Muscle of back (tissue), 11 donors: ENCODE measurements around the gene CAMK2N2. TPM values are rescaled to one million over a fixed set of nuclear protein-coding genes. Genes with fewer than 3 reads are reported as not detected.
A peak's percentile ranks its signal among the peaks of the same experiment; 100 is the strongest.

Experiments used
- DNase-seq, 3 donors: peaks; one replicate each; pipeline versions ENCODE4 v3.0.0 to v3.0.0-alpha.2; 2013
- polyA plus RNA-seq, 10 donors: library from polyadenylated mRNA; unstranded; fragments of 120-200 nt; gene quantifications; one replicate each; pipeline ENCODE4 v1.2.1, GENCODE V29; 2013; ENCODE audit not compliant: insufficient read length in 10 of 10

The CAMK2N2 gene
- polyA plus RNA-seq, 10 donors = 0.10 to 0.22 (median 0.13) TPM; not detected in 6

DNA sequence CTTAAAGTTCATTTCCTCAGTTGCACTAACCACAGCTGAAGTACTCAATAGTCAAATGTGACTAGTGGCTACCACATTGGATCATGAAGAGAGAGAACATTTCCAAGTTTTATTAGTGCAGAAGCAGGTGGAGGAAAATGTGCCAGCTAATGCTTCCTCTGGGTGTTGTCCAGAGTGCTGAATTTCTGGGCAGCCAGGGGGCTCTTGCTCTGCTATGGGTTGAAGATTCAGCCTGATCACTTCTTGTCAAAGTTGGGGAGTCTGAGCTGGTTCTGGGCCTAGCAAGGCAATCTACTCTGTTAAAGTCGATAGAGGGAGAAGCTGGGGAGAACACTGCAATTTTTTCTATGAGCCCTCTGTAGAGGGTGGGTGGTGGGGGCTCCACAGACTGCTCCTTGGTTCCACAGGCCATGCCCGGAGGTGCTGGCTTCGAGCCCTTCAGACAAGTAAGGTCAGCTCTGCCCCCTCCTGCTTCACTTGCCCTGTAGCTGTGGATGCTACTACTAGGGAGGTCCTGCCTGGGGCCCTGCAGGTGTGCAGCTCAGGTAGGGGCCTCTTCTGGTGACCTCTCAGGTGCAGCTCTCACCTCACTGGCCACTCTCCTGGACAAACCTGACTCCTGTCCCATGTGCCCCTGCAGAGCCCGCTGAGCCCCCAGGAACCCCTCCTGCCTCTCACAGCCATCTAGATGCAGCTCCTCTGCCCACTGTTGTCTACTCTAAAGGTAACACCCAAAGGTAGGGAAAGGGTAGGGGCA is 20.8 kb downstream of the CAMK2N2 start:
- DNase-seq = peak in 2 of 3 donors; percentile 40 to 60

DNA sequence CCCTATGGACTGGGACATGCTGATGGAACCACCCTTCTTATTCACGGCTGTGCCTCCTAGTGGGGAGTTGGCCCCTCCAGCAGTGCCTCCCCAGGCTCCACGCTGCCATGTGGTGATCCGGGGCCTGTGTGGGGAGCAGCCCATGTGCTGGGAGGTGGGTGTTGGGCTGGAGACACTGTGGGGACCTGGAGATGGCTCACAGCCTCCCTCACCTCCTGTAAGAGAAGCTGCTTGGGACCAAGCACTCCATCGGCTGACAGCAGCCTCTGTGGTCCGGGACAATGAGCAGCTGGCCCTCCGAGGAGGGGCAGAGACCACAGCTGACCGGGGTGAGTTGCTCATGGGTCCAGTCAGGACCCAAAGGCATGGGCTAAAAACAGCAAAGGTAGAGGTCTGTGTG is 21.6 kb downstream of the CAMK2N2 start:
- DNase-seq = no peak

DNA sequence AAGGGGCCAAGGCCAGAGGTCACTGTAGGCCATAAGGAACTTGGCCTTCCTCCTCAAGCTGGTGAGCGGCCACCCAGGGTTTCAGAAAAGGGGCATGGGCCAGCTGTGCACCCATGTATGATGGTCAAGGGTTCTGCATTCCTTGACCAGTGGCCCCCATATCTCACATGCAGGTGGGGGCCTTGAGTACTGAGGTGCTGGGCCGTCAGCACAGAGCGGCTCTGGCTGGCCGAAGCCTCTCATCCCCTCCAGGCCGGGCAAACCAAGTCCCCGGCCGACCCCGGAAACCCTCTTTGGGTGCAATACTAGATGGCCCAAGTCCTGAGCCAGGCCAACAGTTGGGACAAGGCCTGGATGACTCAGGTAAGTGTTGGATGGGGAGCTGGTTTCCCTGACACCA is 22.1 kb downstream of the CAMK2N2 start:
- no peak for DNase-seq

DNA sequence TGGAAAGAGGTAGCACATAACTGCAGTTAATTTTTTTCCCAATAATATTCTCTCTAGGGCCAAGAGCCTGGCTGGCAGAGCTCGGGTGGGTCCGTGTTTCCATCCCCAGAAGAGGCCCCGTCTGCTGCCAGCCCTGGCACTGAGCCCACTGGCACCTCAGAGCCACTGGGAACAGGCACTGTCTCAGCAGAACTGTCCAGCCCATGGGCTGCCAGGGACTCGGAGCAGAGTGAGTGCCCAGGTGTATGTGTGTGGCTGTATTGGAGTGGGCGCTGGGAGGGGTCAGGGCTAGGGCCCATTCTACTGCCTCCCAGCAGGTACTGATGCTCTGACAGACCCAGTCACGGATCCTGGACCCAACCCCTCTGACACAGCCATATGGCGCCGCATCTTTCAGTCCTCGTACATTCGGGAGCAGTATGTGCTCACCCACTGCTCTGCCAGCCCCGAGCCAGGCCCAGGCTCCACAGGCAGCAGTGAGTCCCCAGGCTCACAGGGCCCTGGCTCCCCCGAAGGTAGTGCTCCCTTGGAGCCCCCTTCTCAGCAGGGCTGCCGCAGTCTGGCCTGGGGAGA is 23.0 kb downstream of the CAMK2N2 start:
- no peak for DNase-seq

DNA sequence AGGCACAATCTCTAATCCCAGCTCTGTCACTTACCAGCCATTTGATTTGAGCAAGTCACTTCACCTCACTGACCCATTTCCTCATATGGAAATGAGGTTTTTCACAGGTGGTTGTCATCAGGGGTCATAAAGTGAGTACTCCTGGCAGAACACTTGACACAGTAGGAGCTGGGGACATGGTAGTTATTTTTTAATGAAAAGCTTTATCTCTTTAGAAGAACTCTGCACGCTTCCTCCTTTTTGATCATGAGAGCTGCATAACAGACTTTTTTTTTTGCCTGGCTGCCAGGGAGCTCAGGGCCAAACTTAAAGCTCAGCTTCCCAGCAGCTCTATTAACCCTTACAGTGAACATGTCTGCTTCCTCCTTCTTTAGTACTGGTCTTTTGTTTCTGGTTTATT is 23.5 kb downstream of the CAMK2N2 start:
- DNase-seq = no peak

DNA sequence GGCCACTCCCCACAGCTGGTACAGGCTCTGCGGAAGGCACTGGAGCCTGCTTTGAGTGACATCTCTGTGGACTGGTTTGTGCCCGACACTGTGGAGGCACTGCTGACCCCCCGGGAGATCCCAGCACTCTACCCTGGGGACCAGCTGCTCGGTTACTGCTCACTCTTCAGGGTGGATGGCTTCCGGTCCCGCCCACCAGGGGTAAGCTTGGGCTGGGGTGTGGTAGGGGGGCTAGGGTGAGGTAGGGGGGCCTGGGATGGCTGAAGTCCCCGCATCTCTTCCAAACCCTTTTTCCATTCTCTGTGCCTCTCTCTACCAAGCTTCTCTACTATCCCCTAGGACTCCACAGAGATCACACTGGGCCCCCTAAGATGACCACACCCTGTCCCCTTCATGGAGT is 24.1 kb downstream of the CAMK2N2 start:
- DNase-seq = no peak

DNA sequence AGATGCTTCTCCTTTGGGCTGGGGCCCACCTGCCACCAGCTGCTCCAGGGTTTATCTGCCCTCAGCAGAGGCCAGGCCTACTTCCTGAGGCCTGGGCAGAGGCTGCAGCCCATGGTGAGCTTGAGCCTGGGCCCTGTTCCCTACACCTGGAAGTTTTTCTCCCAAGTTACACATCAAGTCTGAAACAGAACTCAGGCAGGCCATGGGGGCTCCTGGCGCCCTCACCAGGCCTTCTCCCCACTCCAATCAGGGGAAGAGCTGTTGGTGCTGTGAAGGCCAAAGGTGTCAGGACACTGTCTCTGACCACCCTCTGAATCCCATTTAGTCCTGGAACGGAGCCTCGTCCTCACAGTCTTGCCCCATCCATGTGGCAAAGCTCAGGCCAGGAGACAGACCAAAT is 24.7 kb downstream of the CAMK2N2 start:
- DNase-seq = no peak

DNA sequence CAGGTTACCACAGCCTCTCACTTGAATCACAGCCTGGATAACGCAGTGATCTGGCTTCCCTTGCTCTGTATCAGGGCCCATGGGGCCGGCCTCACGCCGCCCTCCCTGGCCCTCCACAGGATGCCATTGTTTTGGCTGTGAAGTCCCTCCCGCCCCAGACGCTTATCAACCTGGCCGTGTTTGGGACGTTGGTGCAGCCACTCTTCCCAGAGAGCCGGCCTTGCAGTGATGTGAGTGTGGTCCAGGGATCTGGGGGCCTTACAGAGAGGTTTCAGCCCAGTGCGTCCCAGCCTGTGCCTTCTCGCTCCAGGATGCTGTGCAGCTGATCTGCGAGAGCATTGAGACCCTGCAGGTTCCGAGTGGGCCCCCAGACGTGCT is 25.3 kb downstream of the CAMK2N2 start:
- no peak for DNase-seq

DNA sequence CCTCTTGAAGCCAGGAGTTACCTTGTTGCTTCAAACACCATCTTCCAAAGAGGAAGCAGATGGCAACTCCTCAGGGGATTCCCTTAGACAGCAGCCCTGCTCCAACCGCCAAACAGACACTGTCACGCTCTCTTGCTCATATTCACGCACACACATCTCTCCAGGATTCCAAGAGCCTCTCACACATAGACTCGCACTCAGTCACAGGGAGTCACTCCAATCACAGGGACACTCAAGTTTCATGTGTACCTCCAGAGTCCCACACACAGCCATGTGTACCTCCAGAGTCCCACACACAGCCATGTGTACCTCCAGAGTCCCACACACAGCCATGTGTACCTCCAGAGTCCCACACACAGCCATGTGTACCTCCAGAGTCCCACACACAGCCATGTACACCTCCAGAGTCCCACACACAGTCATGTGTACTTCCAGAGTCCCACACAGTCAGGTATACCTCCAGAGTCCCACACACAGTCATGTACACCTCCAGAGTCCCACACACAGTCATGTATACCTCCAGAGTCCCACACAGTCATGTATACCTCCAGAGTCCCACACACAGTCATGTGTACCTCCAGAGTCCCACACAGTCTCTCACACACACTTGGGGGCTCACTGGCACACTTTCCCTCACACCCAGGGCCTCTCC is 25.8 kb downstream of the CAMK2N2 start:
- no peak for DNase-seq

DNA sequence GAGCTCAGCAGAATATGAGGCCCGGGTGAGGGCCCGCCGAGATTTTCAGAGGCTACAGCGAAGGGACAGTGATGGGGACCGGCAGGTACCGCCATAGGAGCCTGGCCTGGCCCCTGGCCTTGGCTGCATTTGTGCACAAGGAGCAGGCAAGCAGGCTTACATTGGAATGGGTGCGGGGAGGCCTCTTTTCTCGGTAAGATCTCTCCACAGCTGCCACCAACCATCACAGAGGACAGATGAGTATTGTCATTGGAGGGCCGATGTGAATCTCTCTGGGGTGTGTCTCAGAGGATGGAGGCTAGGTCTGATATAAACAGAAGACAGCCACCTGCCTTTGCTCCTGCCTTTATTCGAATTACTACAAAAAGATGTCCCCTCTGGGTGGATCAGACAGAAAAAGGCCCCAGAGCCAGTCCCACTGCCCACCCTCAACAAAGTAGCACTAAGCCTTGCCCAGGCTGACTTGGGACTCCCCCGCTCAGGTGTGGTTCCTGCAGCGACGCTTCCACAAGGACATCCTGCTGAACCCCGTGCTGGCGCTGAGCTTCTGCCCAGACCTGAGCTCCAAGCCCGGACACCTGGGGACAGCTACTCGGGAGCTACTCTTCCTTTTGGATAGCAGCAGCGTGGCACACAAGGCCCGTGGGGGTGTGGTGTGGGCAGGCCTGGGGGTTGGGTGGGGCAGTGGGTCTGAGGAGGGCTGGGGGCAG is 26.5 kb downstream of the CAMK2N2 start:
- no peak for DNase-seq

DNA sequence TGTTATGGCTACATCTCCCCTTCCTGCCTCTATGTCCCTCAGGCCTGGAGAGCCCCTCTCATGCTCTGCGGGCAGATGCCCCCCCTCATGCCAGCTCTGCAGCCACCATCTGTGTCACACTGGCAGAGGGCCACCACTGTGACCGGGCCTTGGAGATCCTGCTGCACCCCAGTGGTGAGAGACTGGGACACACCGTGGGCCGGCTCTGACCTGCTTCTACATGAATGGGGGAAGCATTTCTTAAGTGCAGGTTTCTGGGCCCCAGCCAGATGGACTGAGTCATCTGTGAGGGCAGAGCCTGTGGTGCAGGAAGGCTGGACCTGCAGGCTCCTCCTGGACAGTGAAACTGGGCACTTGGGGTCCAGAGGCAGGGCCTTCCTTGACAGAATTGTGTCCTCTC is 27.1 kb downstream of the CAMK2N2 start:
- DNase-seq = no peak

DNA sequence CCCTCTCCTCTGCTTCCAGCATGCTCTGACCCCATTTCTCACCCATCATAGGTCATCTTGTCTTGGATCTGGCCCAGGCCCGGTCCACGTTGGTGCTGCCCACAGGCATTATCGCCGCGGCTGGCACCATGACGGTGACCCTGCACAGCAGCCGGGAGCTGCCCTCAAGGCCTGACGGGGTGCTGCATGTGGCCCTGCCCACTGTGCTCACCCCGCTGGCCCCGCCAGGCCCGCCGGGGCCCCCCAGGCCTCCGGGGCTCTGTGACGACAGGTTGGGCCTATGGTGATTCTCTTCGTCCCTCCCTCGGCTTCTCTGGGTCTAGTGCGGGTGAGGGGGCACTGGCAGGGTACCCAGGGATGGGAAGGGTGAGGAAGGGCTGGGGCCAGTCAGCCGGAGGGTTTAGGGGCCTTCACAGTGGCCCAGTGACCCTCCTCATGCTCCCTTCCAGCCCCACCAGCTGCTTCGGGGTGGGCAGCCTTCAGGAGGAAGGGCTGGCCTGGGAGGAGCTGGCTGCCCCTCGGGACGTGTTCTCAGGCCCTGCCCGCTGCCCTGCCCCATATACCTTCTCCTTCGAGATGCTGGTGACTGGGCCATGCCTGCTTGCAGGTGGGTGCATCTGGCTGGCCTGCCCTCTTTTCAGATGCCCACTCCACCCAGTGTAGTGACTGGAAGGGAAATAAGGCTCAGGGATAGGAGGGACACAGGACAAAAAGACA is 28.1 kb downstream of the CAMK2N2 start:
- DNase-seq = no peak

DNA sequence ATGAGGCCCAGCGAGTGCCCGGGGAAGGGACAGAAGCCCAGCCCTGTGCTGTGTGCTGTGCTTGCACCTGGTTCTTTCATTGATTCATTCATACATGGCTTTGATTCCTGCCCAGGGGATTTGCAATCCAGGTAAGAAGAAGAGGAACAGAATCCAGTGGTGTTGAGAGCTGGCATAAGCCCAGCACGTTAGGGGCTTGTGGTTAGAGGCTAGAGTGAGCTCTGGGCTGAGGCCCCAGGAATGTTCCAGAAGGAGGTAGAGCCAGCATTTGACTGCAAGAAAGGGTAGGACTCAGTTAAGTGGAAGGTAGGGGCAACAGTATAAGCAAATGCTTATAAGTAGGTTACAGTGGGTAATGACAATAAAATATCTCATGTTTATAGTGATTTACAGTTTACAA is 29.7 kb downstream of the CAMK2N2 start:
- no peak for DNase-seq

DNA sequence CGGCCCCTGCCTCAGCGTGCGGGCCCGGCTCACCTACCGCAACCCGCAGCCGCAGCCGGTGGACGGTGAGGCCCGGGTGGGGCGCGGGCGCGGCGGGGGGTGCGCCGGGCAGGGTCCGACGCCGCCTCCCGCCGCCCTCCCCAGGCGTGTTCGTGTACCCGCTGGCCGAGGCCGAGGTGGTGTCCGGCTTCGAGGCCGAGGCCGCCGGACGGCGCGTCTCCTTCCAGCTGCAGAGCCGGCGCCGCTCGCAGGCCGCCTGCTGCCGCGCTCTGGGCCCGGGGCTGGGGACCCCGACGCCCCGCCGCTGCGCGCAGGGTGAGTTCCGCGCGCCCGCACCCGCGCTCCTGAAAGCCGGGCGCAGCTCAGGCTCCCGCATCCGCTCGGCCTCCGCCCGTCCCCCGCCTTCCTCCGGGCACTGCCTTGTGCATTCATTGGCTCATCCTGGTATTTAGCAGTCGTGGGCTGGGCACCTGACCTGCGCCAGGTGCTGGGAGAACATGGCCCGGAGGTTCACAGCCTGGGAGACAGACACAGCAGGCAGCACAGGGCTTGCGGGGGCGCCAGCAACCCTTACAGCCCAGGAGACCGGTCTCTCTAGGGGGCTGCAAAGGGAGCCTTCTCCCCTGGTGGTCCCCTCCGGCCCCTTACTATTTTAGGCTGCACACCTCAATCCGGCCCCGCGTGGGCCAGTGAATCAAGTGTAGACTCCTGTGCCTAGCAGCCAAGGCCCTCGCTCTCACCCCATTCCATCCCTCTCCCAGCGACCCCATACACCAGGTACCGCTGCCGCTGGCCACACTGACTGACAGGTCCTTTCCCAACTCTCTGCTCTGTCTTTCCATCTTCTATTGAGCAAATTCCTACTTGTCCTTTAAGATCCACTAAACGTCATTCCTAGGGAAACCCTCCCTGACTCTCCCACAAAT is 30.5 kb downstream of the CAMK2N2 start:
- peak in 1 of 3 donors; percentile 7 for DNase-seq

DNA sequence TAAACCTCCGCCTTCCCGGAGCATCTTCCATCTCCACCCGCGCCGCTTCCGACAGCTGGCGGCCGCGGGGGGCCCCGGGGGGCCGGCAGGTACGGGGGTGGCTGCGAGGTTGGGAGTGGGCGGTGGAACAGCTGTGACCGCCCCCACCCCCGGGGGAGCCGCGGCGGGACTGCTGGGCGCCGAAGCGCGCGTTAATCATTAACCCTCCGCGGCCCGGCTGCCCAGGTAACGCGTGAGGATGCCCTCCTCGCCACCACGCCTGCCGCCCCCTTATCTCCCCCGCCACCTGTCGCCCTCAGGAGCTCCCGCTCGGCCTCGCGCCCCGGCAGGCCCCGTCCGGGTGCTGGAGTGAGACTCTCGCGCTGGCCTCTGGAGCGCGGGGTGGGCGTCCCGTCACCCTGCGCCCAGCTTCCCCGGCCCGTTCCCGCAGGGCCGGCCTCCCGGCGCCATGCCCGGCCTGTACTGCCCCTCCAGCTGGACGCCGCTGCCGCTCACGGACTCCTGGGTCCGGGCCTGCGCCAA is 31.2 kb downstream of the CAMK2N2 start:
- DNase-seq = peak in 1 of 3 donors; percentile 7

DNA sequence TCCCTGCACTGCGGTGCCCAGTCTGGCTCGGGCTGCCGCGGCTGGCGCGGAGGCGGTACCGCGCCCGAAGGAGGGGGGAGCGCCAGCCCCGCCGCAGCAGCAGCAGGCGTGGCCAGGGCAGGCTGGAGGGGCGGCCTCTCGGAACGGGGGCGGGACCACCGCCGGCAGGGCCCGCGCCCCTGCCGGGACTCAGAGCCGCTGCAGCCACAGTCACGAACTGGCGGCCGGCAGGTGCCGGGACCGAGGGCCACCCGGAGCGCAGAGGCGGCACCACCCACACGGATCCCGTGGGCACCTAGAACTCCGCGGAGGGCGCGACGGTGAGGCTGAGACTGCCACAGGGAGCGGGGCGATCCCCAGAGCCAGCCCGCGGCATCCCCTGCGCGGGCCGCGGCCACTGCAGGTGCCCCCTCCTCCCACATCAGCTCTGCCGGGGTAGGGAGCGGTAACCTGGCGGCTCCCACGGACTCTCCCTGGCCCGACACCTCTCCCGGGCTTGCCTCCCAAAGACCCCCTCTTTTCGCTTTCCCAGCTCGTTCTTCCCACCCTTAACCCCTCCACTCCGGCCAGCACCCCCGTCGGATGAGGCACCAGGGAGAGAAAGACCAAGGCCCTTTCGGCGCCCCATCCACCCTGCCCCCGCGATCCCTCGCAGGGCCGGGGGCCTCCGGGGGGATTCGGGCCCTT is 31.8 kb downstream of the CAMK2N2 start, which contains the start of gene VWA5B2:
Gene VWA5B2, plus strand, starts transcription at position 192 of the 687 bp plus-strand sequence. CDS start 944 bp downstream, outside the sequence.
- peak in 2 of 3 donors; percentile 42 to 68 for DNase-seq

DNA sequence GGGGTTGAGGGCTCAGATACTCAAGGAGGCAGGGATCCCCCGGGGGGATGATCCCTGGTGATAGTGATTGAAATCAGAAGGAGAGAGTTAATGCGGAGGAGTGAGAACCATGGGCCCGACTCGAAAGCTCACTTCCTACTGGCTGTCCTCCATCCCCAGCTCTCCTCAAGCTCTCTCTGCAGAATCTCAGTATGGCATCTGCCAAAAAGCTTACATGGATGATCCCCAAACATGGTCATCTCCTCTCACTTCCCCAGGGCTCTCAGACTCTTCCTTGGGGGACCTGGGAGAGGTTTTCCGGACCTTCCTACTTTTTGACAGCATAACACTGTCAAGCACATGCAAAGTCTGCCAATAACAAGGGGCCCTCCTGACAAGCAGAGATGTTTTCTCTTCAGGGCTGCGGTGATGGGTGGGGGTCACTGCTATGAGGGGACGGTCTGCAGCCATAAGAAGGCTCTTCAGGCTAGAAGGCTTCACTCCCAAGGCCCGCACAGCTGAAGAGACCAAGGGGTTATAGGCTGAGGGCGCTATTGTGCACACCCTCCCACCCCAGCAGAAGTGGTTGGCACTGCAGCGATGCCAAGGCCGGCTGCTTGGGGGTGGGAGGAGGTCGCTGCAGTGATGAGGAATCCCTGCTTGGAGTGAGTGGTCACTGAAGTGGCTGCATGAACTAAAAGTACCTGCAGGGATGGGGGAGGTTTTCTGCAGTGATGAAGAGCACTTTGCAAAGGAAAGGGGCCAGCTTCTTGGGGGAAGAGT is 32.8 kb downstream of the CAMK2N2 start:
- no peak for DNase-seq

DNA sequence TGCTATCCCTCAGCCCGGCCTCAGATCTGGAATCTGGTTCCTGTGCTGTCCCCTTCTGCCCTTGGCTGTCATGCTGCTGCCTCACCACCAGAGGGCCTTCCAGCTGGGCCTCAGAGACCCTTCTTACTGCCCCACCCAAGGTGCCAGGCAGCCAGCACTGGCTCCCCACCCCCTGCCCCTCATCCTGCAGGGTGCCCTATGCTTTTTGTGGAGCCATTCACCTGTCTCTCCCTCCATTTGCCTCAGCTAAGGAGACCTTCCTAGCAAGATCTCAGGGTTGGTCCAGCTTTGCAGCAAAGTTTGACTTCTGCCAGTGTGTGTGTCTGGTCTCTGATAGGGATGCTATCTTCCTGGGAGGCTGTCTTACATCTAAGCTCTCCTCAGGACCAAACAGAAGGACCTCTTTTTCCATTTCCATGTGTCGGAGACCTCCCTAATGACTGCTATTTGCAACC is 33.8 kb downstream of the CAMK2N2 start:
- peak in 1 of 3 donors; percentile 11 for DNase-seq

DNA sequence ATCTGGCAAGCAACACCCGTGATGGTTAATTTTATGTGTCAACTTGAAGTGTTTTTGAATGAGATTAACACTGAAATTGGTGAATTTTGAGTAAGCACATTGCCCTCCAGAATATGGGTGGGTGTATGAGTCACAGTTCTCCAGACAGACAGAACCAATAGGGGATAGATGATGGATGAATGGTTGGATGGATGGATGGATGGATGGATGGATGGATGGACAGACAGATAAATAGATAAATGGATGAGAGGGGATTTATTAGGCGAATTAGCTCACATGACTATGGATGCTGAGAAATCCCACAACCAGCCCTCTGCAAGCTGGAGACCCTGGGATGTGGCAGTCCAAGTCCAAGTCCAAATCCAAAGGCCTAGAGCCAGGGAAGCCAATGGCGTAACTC is 37.4 kb downstream of the CAMK2N2 start:
- no peak for DNase-seq
